ENCODE data around the gene GP1BB. TPM values are rescaled to one million over a fixed set of nuclear protein-coding genes. Genes with fewer than 3 reads are reported as not detected.

GP1BB gene
- total and polyA plus RNA-seq, 2 donors (not counting 3 experiments of a cell fraction or from before 2014, with no cell fraction given) = 1.7 to 6.2 TPM

DNA sequence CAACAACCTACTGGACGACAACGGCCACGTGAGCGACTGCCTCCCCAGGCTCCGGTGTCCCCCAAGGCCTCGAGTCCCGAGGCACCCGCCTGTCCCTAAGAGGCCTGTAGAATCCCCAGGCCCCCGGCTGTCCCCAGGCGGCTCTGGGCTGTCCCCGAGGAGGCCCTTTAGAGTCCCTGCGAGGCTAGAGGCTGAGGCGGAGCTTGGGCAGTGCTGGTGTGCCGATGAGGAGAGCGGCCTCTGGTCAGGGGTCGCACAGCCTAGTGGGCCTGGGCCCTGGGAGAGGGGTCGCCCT is 40.9 kb downstream of the GP1BB start:
- H3K27ac ChIP-seq (ENCODE audit: insufficient read depth, low read depth, low read length) = no peak overlapping the region
- DNase-seq (ENCODE audit: low read depth, low spot score) (no peak), FAIRE-seq (no peak)
- H3K36me3 ChIP-seq (ENCODE audit: control insufficient read depth in 2 of 2, extremely low read depth in 1 of 2, insufficient read depth in 2 of 2, low read length in 2 of 2) = peaks cover 0 to 3% of the 10 kb centered on the region in 2 experiments
- H3K27me3 ChIP-seq (ENCODE audit: control insufficient read depth in 2 of 2, insufficient read depth in 2 of 2, low read length in 2 of 2) = peaks cover 23 to 28% of the 10 kb centered on the region in 2 experiments
- H3K79me2 ChIP-seq (ENCODE audit: control insufficient read depth, insufficient read depth, low read length) = peaks cover 31% of the 10 kb centered on the region
- peaks cover 14% of the 10 kb centered on the region for H3K4me1 ChIP-seq (ENCODE audit: control insufficient read depth, extremely low read depth, insufficient read depth, low read length)
- dilution Hi-C loops (cut with MboI; ENCODE audit: extremely low pct_ligation_motif_present, low sequenced_read_pairs) (no loop called here), intact Hi-C loops (cut with micrococcal nuclease) (no loop called here)
- no peaks in the 10 kb centered on the region for H3K9me3 ChIP-seq (replicated peaks; ENCODE audit: control insufficient read depth, insufficient read depth, low read length)
- H3K9me1 ChIP-seq (replicated peaks; ENCODE audit: control insufficient read depth, extremely low read depth, insufficient read depth, low read length) = no peaks in the 10 kb centered on the region
- H3K4me2 ChIP-seq (ENCODE audit: insufficient read depth, low read length) = no peak overlapping the region
- ChIA-PET CTCF (interaction anchor here (1.0 to 4.1 kb wide), 3 partner anchors 34 to 198 kb away, joined by 3 to 15 read pairs (median 3); no protein-coding TSS in a partner anchor), POLR2A (interaction anchor here (0.6 kb wide), 1 partner anchor 152 kb away, joined by 4 read pairs; no protein-coding TSS in a partner anchor)
- no peak overlapping the region for H3K9ac ChIP-seq (replicated peaks; ENCODE audit: extremely low read depth, insufficient read depth, low read length)
- no TSS peak for BruUV-seq (replicated peaks)
- no peak overlapping the region for H2AFZ ChIP-seq (ENCODE audit: low read depth, low read length)
- TF ChIP-seq POLR2AphosphoS5 (IDR thresholded peaks at IDR 0.05; ENCODE audit: insufficient read depth, low read depth, low read length) (no peak), EZH2 (IDR thresholded peaks at IDR 0.05; ENCODE audit: borderline replicate concordance, low read depth, low read length, severe bottlenecking) (no peak), GATA2 (IDR thresholded peaks at IDR 0.05; ENCODE audit: insufficient read depth, insufficient read length, low read depth, low read length) (no peak), FOS (IDR thresholded peaks at IDR 0.05; ENCODE audit: borderline replicate concordance, insufficient read depth, low read length) (no peak), JUN (IDR thresholded peaks at IDR 0.05; ENCODE audit: borderline replicate concordance, insufficient read depth, insufficient read length, low read depth) (no peak), MYC (IDR thresholded peaks at IDR 0.05; ENCODE audit: low read depth, low read length) (no peak), POLR2A (IDR thresholded peaks at IDR 0.05; ENCODE audit: low read depth, low read length) (no peak)
- TF ChIP-seq, protein P1, sequence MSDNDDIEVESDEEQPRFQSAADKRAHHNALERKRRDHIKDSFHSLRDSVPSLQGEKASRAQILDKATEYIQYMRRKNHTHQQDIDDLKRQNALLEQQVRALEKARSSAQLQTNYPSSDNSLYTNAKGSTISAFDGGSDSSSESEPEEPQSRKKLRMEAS (IDR thresholded peaks at IDR 0.05; ENCODE audit: insufficient read depth, insufficient read length) = no peak
- TF ChIP-seq, protein P2, sequence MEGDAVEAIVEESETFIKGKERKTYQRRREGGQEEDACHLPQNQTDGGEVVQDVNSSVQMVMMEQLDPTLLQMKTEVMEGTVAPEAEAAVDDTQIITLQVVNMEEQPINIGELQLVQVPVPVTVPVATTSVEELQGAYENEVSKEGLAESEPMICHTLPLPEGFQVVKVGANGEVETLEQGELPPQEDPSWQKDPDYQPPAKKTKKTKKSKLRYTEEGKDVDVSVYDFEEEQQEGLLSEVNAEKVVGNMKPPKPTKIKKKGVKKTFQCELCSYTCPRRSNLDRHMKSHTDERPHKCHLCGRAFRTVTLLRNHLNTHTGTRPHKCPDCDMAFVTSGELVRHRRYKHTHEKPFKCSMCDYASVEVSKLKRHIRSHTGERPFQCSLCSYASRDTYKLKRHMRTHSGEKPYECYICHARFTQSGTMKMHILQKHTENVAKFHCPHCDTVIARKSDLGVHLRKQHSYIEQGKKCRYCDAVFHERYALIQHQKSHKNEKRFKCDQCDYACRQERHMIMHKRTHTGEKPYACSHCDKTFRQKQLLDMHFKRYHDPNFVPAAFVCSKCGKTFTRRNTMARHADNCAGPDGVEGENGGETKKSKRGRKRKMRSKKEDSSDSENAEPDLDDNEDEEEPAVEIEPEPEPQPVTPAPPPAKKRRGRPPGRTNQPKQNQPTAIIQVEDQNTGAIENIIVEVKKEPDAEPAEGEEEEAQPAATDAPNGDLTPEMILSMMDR (IDR thresholded peaks at IDR 0.05; ENCODE audit: extremely low read depth in 1 of 2, insufficient read depth in 1 of 2, low read depth in 1 of 2, low read length in 2 of 2) = no peak
- H4K20me1 ChIP-seq (replicated peaks; ENCODE audit: control insufficient read depth, extremely low read depth, insufficient read depth, low read length) = no peaks in the 10 kb centered on the region
- H3K4me3 ChIP-seq (replicated peaks in 1 of 3; ENCODE audit: insufficient read depth in 1 of 3, low read depth in 1 of 3, low read length in 3 of 3) = no peak overlapping the region

Measured in endothelial cell of umbilical vein (primary cell).